Measurements from ENCODE around the gene FAM240A.

The FAM240A gene

GRCh38 chr3:46599590-46599989, 12.7 kb upstream of the FAM240A start:
- TF ChIP-seq FOXP2 (optimal IDR thresholded peaks at IDR 0.05; ENCODE audit: borderline replicate concordance, extremely low read depth, extremely low read length, insufficient read depth) (no peak), SIN3A (IDR thresholded peaks at IDR 0.05; ENCODE audit: borderline replicate concordance, insufficient read depth, low read length) (no peak), TAF1 (IDR thresholded peaks at IDR 0.05; ENCODE audit: borderline replicate concordance, insufficient read depth, low read length) (no peak), REST (IDR thresholded peaks at IDR 0.05; ENCODE audit: insufficient read depth in 1 of 2, low read depth in 2 of 2, low read length in 2 of 2) (no peak), POLR2AphosphoS5 (IDR thresholded peaks at IDR 0.05; ENCODE audit: low read depth, low read length) (no peak)

DNA sequence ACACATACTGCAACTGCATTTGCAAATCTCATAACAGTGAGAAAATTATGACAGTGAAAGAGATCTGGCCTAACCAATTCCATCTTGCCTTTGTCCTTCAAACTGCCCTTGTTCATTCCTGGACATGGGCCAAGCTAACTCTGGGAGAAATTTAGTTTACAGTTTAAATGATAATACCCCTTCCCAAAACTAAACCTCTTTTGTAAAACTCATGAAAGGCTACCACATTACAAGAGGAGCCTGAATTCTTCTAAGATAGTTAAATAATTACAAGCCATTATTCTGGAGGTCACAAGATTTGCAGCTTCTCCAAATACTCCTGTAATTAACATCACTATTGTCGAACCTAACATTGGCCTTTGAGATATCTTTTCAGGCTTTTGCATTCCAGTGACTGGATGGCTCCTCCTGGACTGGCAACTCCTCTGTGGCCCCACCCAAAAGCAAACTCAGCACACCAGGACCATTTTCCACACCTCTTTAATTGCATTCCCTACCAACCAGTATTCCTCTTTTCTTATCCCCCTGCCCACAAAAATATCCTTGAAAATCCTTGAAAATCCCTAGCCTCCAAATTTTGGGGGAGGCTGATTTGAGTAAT, 8.8 kb upstream of the FAM240A start:
- no peak for TF ChIP-seq SIN3A (IDR thresholded peaks at IDR 0.05; ENCODE audit: borderline replicate concordance, insufficient read depth, low read length)

DNA sequence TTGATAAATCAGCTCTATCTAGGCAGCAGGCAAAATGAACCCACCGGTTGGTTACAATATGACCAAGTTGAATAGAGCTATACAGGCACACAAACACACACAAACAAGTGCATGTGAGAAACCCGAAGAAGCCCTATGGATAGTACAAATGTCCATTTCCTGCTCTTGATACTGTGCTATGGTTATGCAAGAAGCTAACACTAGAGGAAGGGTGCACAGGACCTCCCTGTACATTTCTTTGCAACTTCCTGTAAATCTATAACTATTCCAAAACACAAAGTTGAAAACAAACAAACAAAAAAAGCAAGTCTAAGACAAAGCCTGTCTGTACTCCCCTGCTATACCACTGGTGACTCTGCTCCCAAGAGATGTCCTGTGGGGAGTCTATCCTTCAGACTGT, 8.2 kb upstream of the FAM240A start:
- TF ChIP-seq POLR2AphosphoS5 (IDR thresholded peaks at IDR 0.05; ENCODE audit: low read depth, low read length) (no peak), FOXP2 (optimal IDR thresholded peaks at IDR 0.05; ENCODE audit: borderline replicate concordance, extremely low read depth, extremely low read length, insufficient read depth) (no peak), TAF1 (IDR thresholded peaks at IDR 0.05; ENCODE audit: borderline replicate concordance, insufficient read depth, low read length) (no peak), SIN3A (IDR thresholded peaks at IDR 0.05; ENCODE audit: borderline replicate concordance, insufficient read depth, low read length) (no peak), REST (IDR thresholded peaks at IDR 0.05; ENCODE audit: insufficient read depth in 1 of 2, low read depth in 2 of 2, low read length in 2 of 2) (no peak)

- TF ChIP-seq TAF1 (IDR thresholded peaks at IDR 0.05; ENCODE audit: borderline replicate concordance, insufficient read depth, low read length), result no peak
- TF ChIP-seq POLR2AphosphoS5 (IDR thresholded peaks at IDR 0.05; ENCODE audit: low read depth, low read length), result no peak
- no peak for TF ChIP-seq FOXP2 (optimal IDR thresholded peaks at IDR 0.05; ENCODE audit: borderline replicate concordance, extremely low read depth, extremely low read length, insufficient read depth)
These were observed 4.7 kb upstream of the FAM240A start for GRCh38 chr3:46607603-46608028.

- TF ChIP-seq FOXP2 (optimal IDR thresholded peaks at IDR 0.05; ENCODE audit: borderline replicate concordance, extremely low read depth, extremely low read length, insufficient read depth), result no peak
- TF ChIP-seq REST (IDR thresholded peaks at IDR 0.05; ENCODE audit: insufficient read depth in 1 of 2, low read depth in 2 of 2, low read length in 2 of 2), result no peak
- no peak for TF ChIP-seq SIN3A (IDR thresholded peaks at IDR 0.05; ENCODE audit: borderline replicate concordance, insufficient read depth, low read length)
- no peak for TF ChIP-seq TAF1 (IDR thresholded peaks at IDR 0.05; ENCODE audit: borderline replicate concordance, insufficient read depth, low read length)
- no peak for TF ChIP-seq POLR2AphosphoS5 (IDR thresholded peaks at IDR 0.05; ENCODE audit: low read depth, low read length)
These were observed 3.1 kb upstream of the FAM240A start for GRCh38 chr3:46609212-46609721.

GRCh38 chr3:46609944-46610722, 2.2 kb upstream of the FAM240A start:
- TF ChIP-seq TAF1 (IDR thresholded peaks at IDR 0.05; ENCODE audit: borderline replicate concordance, insufficient read depth, low read length) (no peak), SIN3A (IDR thresholded peaks at IDR 0.05; ENCODE audit: borderline replicate concordance, insufficient read depth, low read length) (no peak), POLR2AphosphoS5 (IDR thresholded peaks at IDR 0.05; ENCODE audit: low read depth, low read length) (no peak)
